GM21717 (cell line): ENCODE measurements around the gene CCDC33.

Experiments
- ATAC-seq: cut with Tn5 transposase; IDR thresholded peaks from one replicate; pipeline ENCODE4 v1.9.1; 2021; ENCODE audit warnings: mild to moderate bottlenecking, moderate library complexity; ENCODE audit not compliant: unreplicated experiment

Gene CCDC33

GRCh38 chr15:74235962-74236361, at the start of gene CCDC33:
CCDC33 (plus strand) TSS chr15:74236326; CDS start chr15:74236720, 394 bp downstream.
- peak; percentile 69 for ATAC-seq

- ATAC-seq = no peak
These were observed 47.9 kb upstream of the CCDC33 start for GRCh38 chr15:74188216-74188615.

GRCh38 chr15:74191798-74192197, 44.3 kb upstream of the CCDC33 start:
- ATAC-seq = no peak

DNA sequence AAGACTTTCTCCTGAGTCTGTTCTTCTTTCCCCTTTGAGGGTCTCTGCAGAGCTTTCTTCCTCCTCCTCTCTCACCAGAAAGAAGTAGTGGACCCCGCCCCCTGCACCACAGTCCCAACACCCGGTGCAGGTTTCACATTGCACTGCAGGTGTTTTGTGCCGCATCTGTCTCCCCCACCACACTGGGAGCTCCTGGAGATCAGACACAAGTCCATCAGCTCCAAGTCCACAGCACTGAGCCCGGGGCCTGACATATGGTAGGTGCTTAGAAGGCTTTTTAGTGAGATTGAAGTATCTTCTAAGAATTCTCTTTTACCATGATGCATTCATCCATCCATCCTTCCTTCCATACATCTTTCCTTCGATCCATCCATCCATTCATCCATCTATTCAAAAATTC, 43.4 kb upstream of the CCDC33 start:
- no peak for ATAC-seq

- ATAC-seq = no peak
These were observed 42.8 kb upstream of the CCDC33 start for GRCh38 chr15:74193299-74193718.

DNA sequence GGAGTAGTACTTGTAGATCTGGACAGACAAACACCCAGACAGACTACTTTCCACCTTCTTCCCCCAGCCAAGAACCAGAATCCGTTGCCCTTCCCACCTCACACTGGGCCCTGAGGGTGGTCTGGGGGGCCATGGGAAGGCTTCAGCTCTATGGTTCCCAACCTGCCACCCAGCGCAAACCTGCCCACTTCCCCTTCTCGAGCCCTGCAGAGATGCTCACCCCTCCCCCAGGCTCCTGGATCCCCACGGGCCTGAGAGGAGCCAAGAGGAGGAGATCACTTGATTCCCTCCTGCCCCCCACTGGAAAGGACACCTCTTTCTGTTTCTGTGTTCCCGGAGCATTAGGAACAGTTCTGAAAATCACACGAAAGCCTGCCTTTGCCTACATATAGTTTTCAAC, 42.2 kb upstream of the CCDC33 start:
- no peak for ATAC-seq

- no peak for ATAC-seq
These were observed 41.3 kb upstream of the CCDC33 start for GRCh38 chr15:74194572-74195559.

DNA sequence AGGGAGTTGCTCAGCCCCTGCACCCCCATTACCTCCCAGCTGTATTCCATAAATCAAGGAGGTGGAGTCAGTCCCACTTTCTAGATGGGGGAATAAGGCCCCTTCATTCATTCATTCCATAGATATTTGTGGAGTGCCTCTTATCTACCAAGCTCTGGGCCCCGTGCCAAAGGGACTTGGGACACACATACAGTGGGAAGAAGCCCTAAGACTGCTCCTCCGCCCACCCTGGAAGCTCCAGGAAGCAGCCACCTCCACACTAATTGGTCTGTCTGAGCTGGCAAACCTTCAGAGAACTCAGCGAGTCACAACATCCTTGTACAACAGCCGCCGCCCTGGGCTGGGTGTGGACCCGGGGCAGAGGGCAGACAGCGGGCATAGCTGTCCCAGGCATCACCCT, 40.0 kb upstream of the CCDC33 start:
- no peak for ATAC-seq

GRCh38 chr15:74197176-74197965, 38.8 kb upstream of the CCDC33 start:
- ATAC-seq = no peak

GRCh38 chr15:74199297-74199652, 36.9 kb upstream of the CCDC33 start:
- no peak for ATAC-seq

DNA sequence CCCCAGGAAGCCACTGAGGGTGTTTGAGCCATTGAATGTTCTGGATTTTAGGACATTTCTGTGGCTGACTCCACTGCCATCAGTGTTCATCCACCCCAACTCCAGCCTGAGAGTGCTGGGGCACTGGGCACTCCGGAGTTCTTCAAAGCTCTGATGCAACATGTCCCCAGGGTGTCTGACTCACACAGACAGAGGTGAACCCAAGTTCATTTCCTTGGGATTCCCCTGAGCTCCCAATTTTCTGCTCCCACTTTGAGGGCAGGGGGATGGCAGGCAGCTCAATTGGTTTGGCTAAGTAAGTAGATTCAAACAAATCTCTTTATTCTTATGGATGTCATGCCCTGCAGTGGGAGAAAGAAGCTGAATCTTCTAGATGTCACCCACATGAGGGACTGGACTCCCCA, 35.7 kb upstream of the CCDC33 start:
- ATAC-seq = no peak

GRCh38 chr15:74200871-74201419, 35.2 kb upstream of the CCDC33 start:
- ATAC-seq = no peak

- ATAC-seq = no peak
These were observed 34.3 kb upstream of the CCDC33 start for GRCh38 chr15:74201710-74202420.

DNA sequence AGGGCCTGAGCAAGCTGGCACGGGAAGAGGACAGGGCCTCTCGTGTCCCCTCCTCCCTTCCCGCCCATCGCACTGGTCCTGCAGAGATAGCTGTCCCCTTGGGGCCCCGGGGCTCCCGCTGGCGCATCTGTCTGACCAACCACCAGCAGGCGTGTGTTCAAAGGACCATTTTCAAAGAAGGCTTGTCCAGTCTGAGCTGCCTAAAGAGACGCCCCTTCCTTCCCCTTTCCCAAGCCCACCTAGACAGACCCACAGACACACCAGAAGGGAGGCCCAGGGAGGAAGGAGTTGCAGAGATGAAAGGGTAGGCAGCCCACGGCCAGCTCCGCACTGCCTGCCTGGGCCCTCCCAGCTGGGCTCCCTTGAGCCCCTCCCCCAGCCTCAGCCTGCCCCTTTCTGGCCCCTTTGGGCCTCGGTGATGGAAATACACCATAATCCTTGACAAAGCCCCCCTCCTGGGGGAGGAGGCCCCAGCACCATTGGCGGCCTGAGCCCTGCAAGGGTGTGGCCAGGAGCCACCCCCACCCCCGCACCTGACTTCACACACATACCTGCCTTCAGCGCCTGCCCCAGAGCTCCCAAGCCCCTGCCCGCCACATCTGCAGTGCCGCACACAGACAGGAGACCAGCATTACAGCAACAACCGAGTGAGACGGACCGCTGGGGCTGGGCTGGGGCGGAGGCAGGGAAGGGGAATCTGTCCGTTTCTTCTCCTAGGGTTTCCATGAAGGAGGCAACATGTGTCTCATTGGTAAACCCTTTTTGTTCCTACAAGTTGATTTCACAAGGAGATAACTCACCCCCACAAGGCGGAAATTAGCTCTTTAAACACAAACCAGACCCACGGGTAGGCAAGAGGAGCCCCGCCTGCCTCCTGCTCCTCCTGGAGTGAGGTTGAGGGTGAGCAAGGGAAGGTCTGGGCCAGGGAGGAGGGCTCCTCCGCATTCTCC, 33.4 kb upstream of the CCDC33 start, which contains the start of gene STRA6:
TSS of gene STRA6 (minus strand) at position 336 of the 950 bp plus-strand sequence. CDS start 520 bp downstream, outside the sequence.
- no peak for ATAC-seq

DNA sequence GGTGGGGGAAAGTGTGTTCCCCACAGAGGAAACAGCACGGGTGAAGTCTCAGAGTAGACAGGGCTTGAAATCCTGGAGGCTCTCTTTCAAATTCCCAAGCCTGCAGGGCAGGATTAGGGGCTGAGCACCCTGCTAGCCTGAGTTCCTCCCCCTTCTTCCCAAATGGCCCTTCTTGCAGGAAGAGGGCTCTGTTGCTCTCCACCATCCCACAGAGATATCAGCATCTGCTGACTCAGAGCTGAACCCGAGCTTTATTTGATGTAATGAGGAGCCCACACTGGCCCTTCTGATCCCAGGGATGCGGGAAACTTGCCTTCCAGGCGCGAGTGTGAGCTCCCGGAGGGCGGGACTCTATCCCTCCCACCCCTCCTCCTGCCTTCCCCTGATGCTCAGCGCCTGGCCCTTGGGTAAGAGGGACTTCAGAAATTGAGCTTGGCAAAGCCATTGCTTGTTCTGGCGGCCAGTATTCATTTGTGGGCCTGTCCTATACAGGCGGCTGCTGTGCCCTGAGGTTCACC, 32.2 kb upstream of the CCDC33 start:
- ATAC-seq = no peak

- no peak for ATAC-seq
These were observed 30.6 kb upstream of the CCDC33 start for GRCh38 chr15:74205582-74205947.

DNA sequence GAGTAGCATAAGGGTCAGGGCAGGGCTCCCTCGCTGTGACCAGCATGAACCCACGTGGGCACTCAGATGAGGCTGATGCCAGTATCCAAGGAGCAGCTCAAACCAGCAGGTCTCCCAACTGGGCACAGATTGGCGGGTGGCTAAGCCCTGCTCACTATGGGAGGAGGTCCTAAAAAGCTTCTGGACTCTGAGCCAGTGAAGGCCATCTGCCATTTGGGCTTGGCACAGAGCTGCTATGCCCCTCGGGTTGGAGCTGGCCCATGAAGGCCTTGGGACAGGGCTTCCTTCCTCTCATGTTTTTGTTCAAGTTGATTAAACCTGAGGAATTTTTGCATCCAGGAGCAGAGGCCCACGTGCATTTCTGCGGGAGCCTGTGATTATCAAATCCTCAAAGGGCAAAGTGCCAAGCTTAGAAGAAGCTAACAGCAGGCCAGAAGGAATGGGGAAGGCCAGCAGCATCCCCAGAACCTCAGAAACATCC, 29.3 kb upstream of the CCDC33 start:
- ATAC-seq = no peak

GRCh38 chr15:74207652-74208440, 28.3 kb upstream of the CCDC33 start:
- no peak for ATAC-seq

GRCh38 chr15:74208496-74208895, 27.6 kb upstream of the CCDC33 start:
- ATAC-seq = no peak
